HEK293T (cell line): ENCODE data around the gene ALG5.

Experiments
- CTCF ChIA-PET: fragments of 350-600 bp; formaldehyde crosslinking; extraction: SDS; loops from one replicate; lab custom pipeline; 2021; ENCODE audit warnings: antibody characterized with exemption, inconsistent platforms; lab: Yijun Ruan, JAX
- POLR2A ChIA-PET: fragments of 350-600 bp; formaldehyde crosslinking; extraction: SDS; loops from one replicate; lab custom pipeline; 2020; ENCODE audit warnings: antibody characterized with exemption, inconsistent platforms; lab: Yijun Ruan, JAX
- DNase-seq: peaks from one replicate; pipeline ENCODE4 v3.0.0; 2012; ENCODE audit warnings: mixed read lengths; ENCODE audit errors: extremely low spot score
- ARNT ChIP-seq: fragments of 450-650 bp; IDR thresholded peaks from 2 replicates; pipeline ENCODE4 v1.6.1; 2017; ENCODE audit warnings: mild to moderate bottlenecking
- BHLHE40 ChIP-seq: fragments of 450-650 bp; IDR thresholded peaks from 2 replicates; pipeline ENCODE4 v1.6.1; 2016; ENCODE audit warnings: mild to moderate bottlenecking, moderate library complexity, borderline replicate concordance
- CTBP1 ChIP-seq: fragments of 450-650 bp; IDR thresholded peaks from 2 replicates; pipeline ENCODE4 v1.6.1; 2016; ENCODE audit warnings: borderline replicate concordance
- ELF4 ChIP-seq: fragments of 450-650 bp; IDR thresholded peaks from 2 replicates; pipeline ENCODE4 v1.6.1; 2017; ENCODE audit warnings: antibody characterized with exemption
- FOXA1 ChIP-seq: fragments of 450-650 bp; IDR thresholded peaks from 2 replicates; pipeline ENCODE4 v1.6.1; 2016; ENCODE audit warnings: mild to moderate bottlenecking
- FOXK2 ChIP-seq: fragments of 450-650 bp; IDR thresholded peaks from 2 replicates; pipeline ENCODE4 v1.6.1; 2016; ENCODE audit warnings: mild to moderate bottlenecking
- FOXM1 ChIP-seq: fragments of 450-650 bp; IDR thresholded peaks from 2 replicates; pipeline ENCODE4 v1.6.1; 2017; ENCODE audit warnings: mild to moderate bottlenecking, borderline replicate concordance
- HDGF ChIP-seq: fragments of 450-650 bp; IDR thresholded peaks from 2 replicates; pipeline ENCODE4 v1.6.1; 2017; ENCODE audit warnings: antibody characterized with exemption, borderline replicate concordance
- L3MBTL2 ChIP-seq: fragments of 450-650 bp; conservative IDR thresholded peaks from 2 replicates; pipeline ENCODE4 v1.6.1; 2016; ENCODE audit warnings: mild to moderate bottlenecking
- LEF1 ChIP-seq: fragments of 450-650 bp; IDR thresholded peaks from 2 replicates; pipeline ENCODE4 v1.6.1; 2017; ENCODE audit warnings: mild to moderate bottlenecking, borderline replicate concordance
- NFRKB ChIP-seq: fragments of 450-650 bp; IDR thresholded peaks from 2 replicates; pipeline ENCODE4 v1.6.1; 2016; ENCODE audit warnings: mild to moderate bottlenecking, moderate library complexity
- PKNOX1 ChIP-seq: fragments of 450-650 bp; IDR thresholded peaks from 2 replicates; pipeline ENCODE4 v1.6.1; 2016
- SP1 ChIP-seq: fragments of 450-650 bp; IDR thresholded peaks from 2 replicates; pipeline ENCODE4 v1.6.1; 2017
- SUZ12 ChIP-seq: fragments of 450-650 bp; IDR thresholded peaks from 2 replicates; pipeline ENCODE4 v1.6.1; 2016; ENCODE audit warnings: mild to moderate bottlenecking
- TARDBP ChIP-seq: fragments of 450-650 bp; IDR thresholded peaks from 2 replicates; pipeline ENCODE4 v1.6.1; 2016
- ZNF384 ChIP-seq: fragments of 450-650 bp; IDR thresholded peaks from 2 replicates; pipeline ENCODE4 v1.6.1; 2016

ALG5 gene

GRCh38 chr13:36954542-36954941 is 44.6 kb downstream of the ALG5 start:
- ChIA-PET POLR2A (interaction anchor here (1.2 kb wide), 1 partner anchor 34 kb away, joined by 3 read pairs; no protein-coding TSS in a partner anchor), CTCF (no interaction called here)
- no peak for DNase-seq
- TF ChIP-seq NFRKB: no peak
- TF ChIP-seq TARDBP: no peak
- no peak for TF ChIP-seq HDGF
- no peak for TF ChIP-seq SP1
- TF ChIP-seq L3MBTL2: no peak
- no peak for TF ChIP-seq FOXK2
- TF ChIP-seq PKNOX1: no peak
- TF ChIP-seq CTBP1: no peak
- TF ChIP-seq FOXM1: no peak
- no peak for TF ChIP-seq SUZ12
- TF ChIP-seq BHLHE40: no peak
- no peak for TF ChIP-seq ZNF384
- no peak for TF ChIP-seq LEF1
- TF ChIP-seq ELF4: no peak
- no peak for TF ChIP-seq FOXA1

- ChIA-PET CTCF (no interaction called here), POLR2A (no interaction called here)
- no peak for DNase-seq
- no peak for TF ChIP-seq TARDBP
- TF ChIP-seq L3MBTL2: no peak
- no peak for TF ChIP-seq CTBP1
- no peak for TF ChIP-seq LEF1
- TF ChIP-seq ELF4: no peak
- TF ChIP-seq FOXM1: no peak
- no peak for TF ChIP-seq HDGF
- TF ChIP-seq FOXA1: no peak
- no peak for TF ChIP-seq SP1
- TF ChIP-seq SUZ12: no peak
- TF ChIP-seq ZNF384: no peak
- TF ChIP-seq FOXK2: no peak
- TF ChIP-seq BHLHE40: no peak
- no peak for TF ChIP-seq ARNT
- no peak for TF ChIP-seq PKNOX1
- no peak for TF ChIP-seq NFRKB
Observed at GRCh38 chr13:36950920-36951319, 48.2 kb downstream of the ALG5 start.

- no peak for DNase-seq
- POLR2A ChIA-PET: no interaction called here
- no peak for TF ChIP-seq CTBP1
- no peak for TF ChIP-seq ELF4
- CTCF ChIA-PET: no interaction called here
Observed at GRCh38 chr13:36950330-36950729, 48.8 kb downstream of the ALG5 start.

GRCh38 chr13:36945078-36945477 is 54.1 kb downstream of the ALG5 start:
- ChIA-PET CTCF (no interaction called here), POLR2A (no interaction called here)
- no peak for TF ChIP-seq FOXM1
- no peak for TF ChIP-seq HDGF
- no peak for TF ChIP-seq ARNT
- TF ChIP-seq FOXK2: no peak
- no peak for TF ChIP-seq SUZ12
- no peak for TF ChIP-seq TARDBP
- TF ChIP-seq NFRKB: no peak
- no peak for TF ChIP-seq CTBP1
- TF ChIP-seq LEF1: no peak
- no peak for TF ChIP-seq PKNOX1
- no peak for TF ChIP-seq FOXA1
- no peak for TF ChIP-seq SP1
- TF ChIP-seq L3MBTL2: no peak
- no peak for TF ChIP-seq BHLHE40
- no peak for TF ChIP-seq ELF4
- no peak for TF ChIP-seq ZNF384
- no peak for DNase-seq

GRCh38 chr13:36925603-36926002 is 73.5 kb downstream of the ALG5 start:
- ChIA-PET POLR2A (no interaction called here), CTCF (no interaction called here)
- TF ChIP-seq FOXK2 (no peak), TARDBP (no peak), FOXM1 (no peak), ZNF384 (no peak), LEF1 (no peak), SP1 (no peak), L3MBTL2 (no peak), SUZ12 (no peak), FOXA1 (no peak), CTBP1 (no peak)
- no peak for DNase-seq

GRCh38 chr13:36924001-36924400 is 75.1 kb downstream of the ALG5 start:
- POLR2A ChIA-PET: no interaction called here
- CTCF ChIA-PET: interaction anchor here (0.7 kb wide), 1 partner anchor 107 kb away, joined by 3 read pairs; no protein-coding TSS in a partner anchor
- TF ChIP-seq FOXK2: no peak
- TF ChIP-seq L3MBTL2: no peak
- TF ChIP-seq SP1: no peak
- TF ChIP-seq FOXM1: no peak
- no peak for TF ChIP-seq PKNOX1
- no peak for TF ChIP-seq CTBP1
- TF ChIP-seq SUZ12: no peak
- TF ChIP-seq FOXA1: no peak
- TF ChIP-seq TARDBP: no peak
- no peak for TF ChIP-seq NFRKB
- no peak for TF ChIP-seq BHLHE40
- TF ChIP-seq ELF4: no peak
- no peak for TF ChIP-seq ZNF384
- no peak for TF ChIP-seq ARNT
- TF ChIP-seq HDGF: no peak
- no peak for TF ChIP-seq LEF1
- DNase-seq: no peak
